ENCODE results near the gene BTBD8. TPM values are rescaled to one million over a fixed set of nuclear protein-coding genes. Genes with fewer than 3 reads are reported as not detected.

BTBD8 gene
- total RNA-seq, result 10 to 100 TPM in 5 of 8 experiments, 1 to 10 TPM in 3; 2.4 to 56.1 (median 13.4) TPM

DNA sequence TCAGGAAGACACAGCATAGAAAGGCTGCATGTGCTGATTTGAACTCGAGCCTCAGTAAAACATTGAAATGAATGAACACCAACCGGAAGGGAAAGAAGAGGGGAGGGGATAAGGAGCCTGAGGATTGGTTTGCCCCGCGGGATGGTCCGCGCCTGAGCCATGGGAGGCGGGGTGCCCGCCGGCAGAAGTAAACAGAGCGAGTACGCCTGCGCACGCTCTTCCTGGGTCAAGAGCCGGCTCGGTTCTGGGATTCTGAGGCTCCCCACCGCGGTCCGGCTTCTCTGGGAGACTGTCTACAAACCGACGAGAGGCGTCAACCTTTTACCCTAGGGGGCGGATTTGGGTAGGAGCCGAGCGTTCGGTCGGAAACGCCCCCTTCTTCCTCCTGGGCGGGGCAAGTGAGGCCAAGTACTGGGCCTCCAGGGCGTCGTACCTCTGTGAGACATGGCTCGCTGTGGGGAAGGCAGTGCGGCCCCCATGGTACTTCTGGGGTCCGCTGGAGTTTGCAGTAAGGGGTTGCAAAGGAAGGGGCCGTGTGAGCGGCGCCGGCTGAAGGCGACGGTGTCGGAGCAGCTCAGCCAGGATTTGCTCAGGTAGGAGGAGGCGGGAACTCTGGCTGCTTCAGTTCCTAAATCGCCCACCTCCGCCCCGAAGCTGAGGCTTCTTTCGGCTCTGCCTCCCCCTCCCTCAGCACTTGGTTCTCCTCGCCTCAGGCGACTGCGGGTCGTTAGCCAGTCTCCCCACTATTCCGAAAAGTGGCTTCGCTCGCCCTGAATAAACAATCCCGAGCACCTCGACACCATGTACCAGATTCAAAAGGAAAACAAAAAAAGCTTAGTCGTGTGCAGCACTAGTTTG, at the start of gene BTBD8:
Gene BTBD8 (plus strand): TSS at position 218 of the 858 bp plus-strand sequence. CDS start 227 bp downstream, at position 445.
- 0 to 11% (median 3%) methylated on average over 2 to 28 of the region's 55 CpGs for WGBS, 10 experiments
- in situ Hi-C loops (cut with MboI; ENCODE audit: low pct_unique_long_range_greater_than_20kb in 2 of 9, low sequenced_read_pairs in 9 of 9, unreplicated experiment in 9 of 9), result no loop called here
- Histone ChIP-seq H3K27ac (no peak within 1 kb of the TSS), H3K4me3 (peak within 1 kb of the TSS; percentile 53 to 83 (median 78)), H3K4me1 (replicated peaks in 1 of 2) (no peaks in the 10 kb centered on the region)
- peak; percentile 91 to 98 (median 96) for ATAC-seq (replicated peaks in 6 of 8)

DNA sequence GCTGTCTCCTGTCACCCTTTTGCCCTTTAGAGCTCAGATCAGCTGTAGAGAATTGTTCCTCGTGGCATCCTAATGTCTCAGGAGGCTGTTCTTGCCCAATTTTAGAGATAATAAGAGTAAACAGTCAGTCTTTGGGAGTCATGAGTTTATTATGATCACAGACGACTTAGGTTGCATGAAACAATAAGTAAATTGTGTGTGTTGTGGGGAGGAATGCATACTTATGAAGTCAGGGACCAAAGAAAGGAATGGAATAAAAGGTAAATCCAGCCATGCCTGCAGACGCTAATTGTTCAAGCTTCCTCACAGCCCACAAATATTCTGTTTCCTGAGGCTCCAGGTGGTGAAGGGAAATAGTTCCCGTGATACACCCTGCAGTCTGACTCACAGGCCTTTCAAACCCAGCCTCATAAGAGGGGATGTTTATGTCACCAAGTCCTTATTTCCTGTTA, 49.5 kb upstream of the BTBD8 start:
- Histone ChIP-seq H3K27ac (no peak overlapping the region), H3K4me1 (replicated peaks in 1 of 2) (peaks cover 9 to 12% of the 10 kb centered on the region in 2 donors), H3K4me3 (peak overlapping the region; percentile 43 to 73 (median 55))
- ATAC-seq (replicated peaks in 6 of 8), result no peak
- 0 to 79% (median 27%) methylated on average over 1 to 4 of the region's 4 CpGs; no CpG with 5 or more reads in 1 of the 10 experiments for WGBS, 10 experiments
- in situ Hi-C loops (cut with MboI; ENCODE audit: low pct_unique_long_range_greater_than_20kb in 2 of 9, low sequenced_read_pairs in 9 of 9, unreplicated experiment in 9 of 9), result no loop called here

DNA sequence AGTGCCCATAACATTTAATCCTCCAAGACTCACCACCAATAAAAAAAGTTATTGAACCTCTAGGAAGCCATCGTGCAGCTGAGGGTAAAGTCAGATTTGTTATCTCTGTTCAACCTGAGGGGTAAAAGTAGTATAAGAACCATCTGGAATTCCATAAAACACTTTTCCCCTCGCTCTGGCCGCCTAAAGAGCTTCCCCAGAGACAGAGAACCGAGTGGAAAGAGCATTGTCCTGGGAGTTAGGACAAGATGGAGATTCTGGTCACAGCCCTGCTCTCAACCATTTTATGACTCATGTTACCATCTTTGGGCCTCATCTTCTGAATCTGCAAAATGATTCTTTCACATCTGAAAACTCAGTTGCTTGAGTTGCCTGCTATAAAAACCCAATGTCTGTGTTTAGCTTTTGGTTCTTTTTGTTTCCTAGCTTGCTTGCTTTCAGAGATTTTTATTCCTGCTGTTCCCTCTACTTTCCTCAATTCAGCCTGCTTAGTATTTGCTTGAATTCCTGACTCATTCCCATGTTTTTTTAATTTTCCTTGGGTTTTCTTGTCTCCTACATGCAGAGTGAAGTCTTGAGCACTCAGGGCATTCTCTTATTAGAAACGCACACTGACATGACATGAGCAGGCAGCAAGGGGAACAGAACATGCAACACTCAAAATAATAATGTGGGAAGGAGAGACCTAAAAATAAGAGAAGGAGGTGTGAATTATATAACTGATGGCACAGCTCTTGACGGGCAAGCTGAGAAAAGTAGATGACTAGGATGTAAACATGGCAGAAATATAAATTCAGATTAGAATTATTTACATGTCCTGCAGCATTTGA, 48.6 kb upstream of the BTBD8 start:
- Histone ChIP-seq H3K4me3 (no peak overlapping the region), H3K27ac (no peak overlapping the region), H3K4me1 (replicated peaks in 1 of 2) (peaks cover 9 to 12% of the 10 kb centered on the region in 2 donors)
- in situ Hi-C loops (cut with MboI; ENCODE audit: low pct_unique_long_range_greater_than_20kb in 2 of 9, low sequenced_read_pairs in 9 of 9, unreplicated experiment in 9 of 9), result no loop called here
- WGBS, 10 experiments, result 31 to 100% (median 87%) methylated on average over 1 to 6 of the region's 6 CpGs; no CpG with 5 or more reads in 1 of the 10 experiments
- no peak for ATAC-seq (replicated peaks in 6 of 8)

DNA sequence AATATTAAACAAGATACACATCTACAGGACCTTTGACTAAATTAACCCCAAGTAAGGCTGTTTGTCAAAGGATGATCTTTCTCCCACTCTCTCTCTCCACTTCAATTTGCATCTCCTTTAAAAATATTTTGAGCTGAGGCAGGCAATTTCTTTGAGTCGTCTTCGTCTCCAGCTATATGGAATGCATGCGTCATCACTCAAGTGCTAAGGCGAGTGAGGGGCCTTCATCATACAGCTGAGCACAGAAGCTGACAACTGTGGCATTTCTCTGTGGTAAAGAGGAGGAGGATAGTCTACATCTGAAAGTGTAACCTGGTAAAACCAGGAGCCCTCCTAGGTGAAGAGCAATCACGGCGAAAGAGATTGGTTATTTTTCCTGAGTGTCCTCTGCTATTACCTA, 42.7 kb upstream of the BTBD8 start:
- ATAC-seq (replicated peaks in 6 of 8), result peak in 5 of 8 experiments; percentile 29 to 81 (median 45)

DNA sequence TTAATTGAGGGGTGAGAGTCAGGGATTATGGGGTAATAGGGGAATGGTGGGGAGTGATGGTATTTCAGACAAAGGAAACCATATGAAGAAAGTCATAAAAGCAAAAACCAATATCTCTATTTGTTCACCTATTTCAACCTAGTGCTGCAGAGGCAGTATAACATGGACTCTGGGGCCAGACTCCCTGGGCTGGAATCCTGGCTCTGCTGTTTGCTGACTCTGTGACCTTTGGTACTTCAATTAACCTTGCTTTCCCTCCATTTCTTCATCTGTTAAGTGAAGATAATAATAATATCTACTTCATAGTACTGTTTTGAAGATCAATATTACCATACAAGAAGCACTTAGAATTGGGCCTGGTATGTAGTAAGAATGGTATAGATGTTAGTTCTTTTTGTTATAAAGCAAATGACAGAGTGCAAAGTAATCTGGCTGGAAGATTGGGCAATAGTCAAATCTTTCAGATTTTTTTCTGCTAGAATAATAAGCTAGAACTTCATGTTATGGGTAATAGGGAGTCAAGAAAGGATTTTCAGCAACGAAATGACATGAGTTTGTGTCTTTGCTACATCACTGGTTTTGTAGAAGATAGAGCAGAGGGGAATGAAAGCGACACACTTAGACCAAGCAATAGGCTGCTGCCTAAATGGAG, 41.3 kb upstream of the BTBD8 start:
- Histone ChIP-seq H3K4me1 (replicated peaks in 1 of 2) (peaks cover 5 to 9% of the 10 kb centered on the region in 2 donors), H3K27ac (no peak overlapping the region), H3K4me3 (no peak overlapping the region)
- in situ Hi-C loops (cut with MboI; ENCODE audit: low pct_unique_long_range_greater_than_20kb in 2 of 9, low sequenced_read_pairs in 9 of 9, unreplicated experiment in 9 of 9), result no loop called here
- no peak for ATAC-seq (replicated peaks in 6 of 8)
- WGBS, 10 experiments, result 8 to 100% (median 83%) methylated on average over 1 to 2 of the region's 2 CpGs; no CpG with 5 or more reads in 1 of the 10 experiments

More for the DNA sequence above, 42.7 kb upstream of the BTBD8 start:
- no peak overlapping the region for H3K27ac ChIP-seq
- in situ Hi-C loops (cut with MboI; ENCODE audit: low pct_unique_long_range_greater_than_20kb in 2 of 9, low sequenced_read_pairs in 9 of 9, unreplicated experiment in 9 of 9), result no loop called here
- peaks cover 5 to 9% of the 10 kb centered on the region in 2 donors for H3K4me1 ChIP-seq (replicated peaks in 1 of 2)
- 37 to 83% (median 58%) methylated on average over 1 to 6 of the region's 6 CpGs; no CpG with 5 or more reads in 2 of the 10 experiments for WGBS, 10 experiments
- H3K4me3 ChIP-seq, result no peak overlapping the region

DNA sequence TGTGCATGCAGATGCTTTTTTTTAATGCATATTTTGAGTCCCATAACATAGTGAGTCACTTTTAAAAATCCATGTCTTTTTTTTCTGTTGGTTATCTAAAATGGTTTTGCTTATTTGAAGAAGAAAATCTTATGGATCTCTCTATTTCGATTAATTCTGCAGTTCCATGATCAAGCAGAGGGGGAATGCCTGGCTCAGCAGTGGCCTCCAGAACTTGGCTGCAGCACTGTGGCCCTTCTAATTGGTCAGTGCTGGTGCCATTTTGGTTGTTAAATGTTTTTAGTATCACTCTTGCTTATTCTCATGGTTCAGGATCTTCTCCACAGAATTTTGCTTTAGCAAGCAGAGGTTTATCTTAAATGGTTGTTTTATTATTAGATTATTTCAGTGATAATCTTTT, 39.2 kb upstream of the BTBD8 start:
- H3K4me3 ChIP-seq, result no peak overlapping the region
- in situ Hi-C loops (cut with MboI; ENCODE audit: low pct_unique_long_range_greater_than_20kb in 2 of 9, low sequenced_read_pairs in 9 of 9, unreplicated experiment in 9 of 9), result no loop called here
- no peak overlapping the region for H3K27ac ChIP-seq
- peaks cover 5 to 9% of the 10 kb centered on the region in 2 donors for H3K4me1 ChIP-seq (replicated peaks in 1 of 2)
- ATAC-seq (replicated peaks in 6 of 8), result no peak
- WGBS, 10 experiments, result 67 to 100% (median 80%) methylated on average over 1 of the region's 1 CpG; no CpG with 5 or more reads in 1 of the 10 experiments

DNA sequence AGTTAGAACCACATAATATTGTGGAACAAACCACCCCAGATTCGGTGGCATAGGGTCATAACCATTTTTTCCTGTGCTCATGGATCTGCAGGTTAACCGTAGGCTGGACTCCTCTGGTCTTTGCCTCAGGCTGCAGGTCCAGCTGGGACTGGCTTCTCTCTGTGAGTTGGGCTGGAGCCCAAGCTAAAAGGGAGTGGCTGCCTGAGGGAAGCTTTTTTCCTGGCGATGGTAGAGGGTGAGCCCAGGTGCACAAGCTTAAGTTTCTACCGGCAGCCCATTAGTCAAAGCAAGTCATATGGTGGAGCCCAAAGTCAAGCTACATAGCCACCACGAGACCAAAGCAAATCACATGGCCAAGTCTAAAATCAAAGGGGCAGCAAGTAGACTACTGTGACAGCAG, 36.5 kb upstream of the BTBD8 start:
- 21 to 100% (median 70%) methylated on average over 1 to 5 of the region's 5 CpGs for WGBS, 10 experiments
- peak in 3 of 8 experiments; percentile 66 to 96 (median 70) for ATAC-seq (replicated peaks in 6 of 8)
- in situ Hi-C loops (cut with MboI; ENCODE audit: low pct_unique_long_range_greater_than_20kb in 2 of 9, low sequenced_read_pairs in 9 of 9, unreplicated experiment in 9 of 9), result no loop called here
- H3K27ac ChIP-seq, result no peak overlapping the region
- no peak overlapping the region for H3K4me3 ChIP-seq
- no peaks in the 10 kb centered on the region for H3K4me1 ChIP-seq (replicated peaks in 1 of 2)

DNA sequence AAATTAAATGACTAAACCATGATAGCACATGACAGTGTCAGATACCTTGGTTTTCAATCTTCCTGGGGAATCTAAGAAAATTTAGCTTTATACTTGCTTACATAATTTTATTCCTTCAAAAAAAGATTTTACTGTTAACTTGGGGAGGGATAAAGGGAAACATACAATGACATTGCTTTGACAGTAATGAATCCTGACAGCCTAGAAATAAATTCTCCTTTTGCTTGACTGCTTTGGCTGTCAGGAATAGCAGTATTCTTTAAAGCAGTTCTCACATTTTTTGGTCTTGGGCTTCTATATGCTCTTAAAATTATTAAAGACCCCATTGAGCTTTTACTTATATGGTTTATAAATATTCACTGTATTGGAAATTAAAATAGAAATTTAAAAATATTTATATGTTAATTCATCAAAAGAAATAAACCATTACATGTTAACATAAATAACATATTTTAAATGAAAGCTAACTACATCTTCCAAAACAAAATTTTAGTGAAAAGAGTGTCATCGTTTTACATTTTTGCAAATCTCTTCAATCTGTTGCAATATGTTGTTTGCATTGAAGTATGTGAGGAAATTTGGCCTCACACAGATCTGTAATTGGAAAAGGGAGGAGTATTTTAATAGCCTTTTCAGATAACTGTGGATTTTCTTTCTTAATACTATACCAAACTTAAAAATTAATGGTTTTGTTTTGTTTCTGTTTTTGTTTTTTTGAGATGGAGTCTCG, 34.2 kb upstream of the BTBD8 start:
- H3K4me3 ChIP-seq, result no peak overlapping the region
- no peak for ATAC-seq (replicated peaks in 6 of 8)
- WGBS, 10 experiments, result 0 to 93% (median 40%) methylated on average over 1 to 2 of the region's 2 CpGs; no CpG with 5 or more reads in 1 of the 10 experiments

DNA sequence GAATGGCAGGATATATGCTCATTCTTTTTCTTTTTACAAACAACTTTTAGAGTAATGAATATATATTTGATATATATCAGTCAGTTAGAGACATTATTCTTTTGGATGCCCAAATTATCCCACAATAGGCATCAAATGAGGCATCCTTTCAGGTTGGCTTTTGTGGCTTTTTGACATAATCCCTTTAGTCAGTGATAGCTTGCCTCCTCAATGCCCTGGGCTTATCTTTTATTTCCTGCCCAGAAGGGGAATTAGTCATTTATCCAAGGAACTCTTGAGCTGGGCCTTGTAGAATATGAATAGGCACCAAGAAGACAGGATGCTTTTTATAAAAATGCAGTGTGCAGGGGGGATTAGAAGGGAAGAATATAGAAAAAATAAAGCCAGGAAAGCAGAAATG, 28.2 kb upstream of the BTBD8 start:
- no peak for ATAC-seq (replicated peaks in 6 of 8)
- Histone ChIP-seq H3K4me3 (no peak overlapping the region), H3K4me1 (replicated peaks in 1 of 2) (no peaks in the 10 kb centered on the region), H3K27ac (no peak overlapping the region)
- in situ Hi-C loops (cut with MboI; ENCODE audit: low pct_unique_long_range_greater_than_20kb in 2 of 9, low sequenced_read_pairs in 9 of 9, unreplicated experiment in 9 of 9), result no loop called here

More for the DNA sequence above, 34.2 kb upstream of the BTBD8 start:
- no peak overlapping the region for H3K27ac ChIP-seq
- H3K4me1 ChIP-seq (replicated peaks in 1 of 2), result no peaks in the 10 kb centered on the region
- in situ Hi-C loops (cut with MboI; ENCODE audit: low pct_unique_long_range_greater_than_20kb in 2 of 9, low sequenced_read_pairs in 9 of 9, unreplicated experiment in 9 of 9), result no loop called here

DNA sequence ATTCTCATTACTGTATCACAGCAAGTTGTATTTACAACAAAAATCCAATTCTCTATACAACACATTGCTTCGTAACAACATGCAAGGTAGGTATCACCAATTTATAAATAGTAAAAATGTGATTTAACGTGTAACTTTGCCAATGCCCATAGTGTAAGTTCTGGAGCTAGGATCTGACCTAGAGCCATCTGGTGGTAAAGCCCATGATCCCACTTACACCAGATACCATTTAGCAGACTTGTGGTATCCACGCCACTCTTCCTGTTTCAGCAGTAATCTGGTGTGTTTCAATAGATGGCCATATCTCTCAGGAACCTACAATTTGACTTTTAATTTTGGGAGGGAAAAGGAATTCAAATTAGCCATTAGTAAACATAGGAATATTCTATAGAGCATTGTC, 15.1 kb upstream of the BTBD8 start:
- ATAC-seq (replicated peaks in 6 of 8), result no peak
- in situ Hi-C loops (cut with MboI; ENCODE audit: low pct_unique_long_range_greater_than_20kb in 2 of 9, low sequenced_read_pairs in 9 of 9, unreplicated experiment in 9 of 9), result no loop called here
- no peaks in the 10 kb centered on the region for H3K4me1 ChIP-seq (replicated peaks in 1 of 2)
- WGBS, 10 experiments, result 30 to 100% (median 88%) methylated on average over 1 to 3 of the region's 3 CpGs; no CpG with 5 or more reads in 2 of the 10 experiments
- no peak overlapping the region for H3K4me3 ChIP-seq
- no peak overlapping the region for H3K27ac ChIP-seq

DNA sequence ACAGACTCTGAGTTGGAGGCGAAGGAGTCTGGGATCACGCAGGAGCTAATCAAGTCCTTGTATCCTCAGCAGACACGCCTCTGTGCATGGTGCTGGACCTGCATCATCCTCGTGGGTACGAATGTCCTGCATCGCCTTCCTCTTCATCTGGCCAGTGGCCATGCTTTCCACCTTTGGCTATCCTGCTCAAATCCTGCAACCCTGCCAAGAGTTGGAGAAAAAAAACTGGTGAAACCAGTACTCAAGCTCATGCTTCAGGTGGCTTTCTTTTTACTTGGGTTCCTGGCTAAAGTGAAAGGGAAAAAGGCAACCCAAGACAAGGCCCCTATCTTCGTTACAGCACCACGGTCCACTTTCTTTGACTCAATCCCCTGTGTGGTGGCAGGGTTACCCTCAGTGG, 13.8 kb upstream of the BTBD8 start:
- in situ Hi-C loops (cut with MboI; ENCODE audit: low pct_unique_long_range_greater_than_20kb in 2 of 9, low sequenced_read_pairs in 9 of 9, unreplicated experiment in 9 of 9), result no loop called here

DNA sequence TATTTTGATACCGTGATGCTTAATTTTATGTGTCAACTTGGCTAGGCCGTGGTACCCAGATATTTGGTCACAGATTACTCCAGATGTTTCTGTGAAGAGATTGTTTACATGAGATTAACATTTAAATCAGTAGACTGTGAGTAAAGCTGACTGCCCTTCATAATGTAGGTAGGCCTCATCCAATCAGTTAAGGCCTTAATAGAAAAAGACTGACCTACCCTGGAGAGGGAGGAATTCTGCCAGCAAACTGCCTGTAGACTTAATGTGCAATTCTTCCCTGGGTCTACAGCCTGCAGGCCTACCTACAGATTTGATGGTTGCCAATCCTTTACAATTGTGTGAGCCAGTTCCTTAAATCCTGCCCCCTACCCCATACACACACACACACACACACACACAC, 9.3 kb upstream of the BTBD8 start:
- Histone ChIP-seq H3K27ac (no peak overlapping the region), H3K4me3 (no peak overlapping the region), H3K4me1 (replicated peaks in 1 of 2) (no peaks in the 10 kb centered on the region)
- in situ Hi-C loops (cut with MboI; ENCODE audit: low pct_unique_long_range_greater_than_20kb in 2 of 9, low sequenced_read_pairs in 9 of 9, unreplicated experiment in 9 of 9), result no loop called here
- peak in 3 of 8 experiments; percentile 21 to 27 (median 24) for ATAC-seq (replicated peaks in 6 of 8)
- WGBS, 10 experiments, result 5 to 90% (median 52%) methylated on average over 2 of the region's 2 CpGs; no CpG with 5 or more reads in 2 of the 10 experiments

More for the DNA sequence above, 13.8 kb upstream of the BTBD8 start:
- H3K4me1 ChIP-seq (replicated peaks in 1 of 2), result no peaks in the 10 kb centered on the region
- ATAC-seq (replicated peaks in 6 of 8), result no peak
- no peak overlapping the region for H3K27ac ChIP-seq
- 37 to 100% (median 89%) methylated on average over 1 to 7 of the region's 8 CpGs; no CpG with 5 or more reads in 4 of the 10 experiments for WGBS, 10 experiments
- H3K4me3 ChIP-seq, result no peak overlapping the region

All from motor neuron (in vitro differentiated cells).